NCI-H345 treated with DMSO at 0.1 percent for 48 hours (cell line): ENCODE data around the gene PLAC8.
"Not testable (repeated sequence)": the region's sequence is repeated elsewhere in the genome, so short reads cannot be mapped to it uniquely, and the experiment has no call there.

ENCODE experiments used
- DNase-seq: peaks from one replicate; lab custom pipeline; 2025; ENCODE audit not compliant: unreplicated experiment; lab: John Stamatoyannopoulos, UW

The PLAC8 gene

GRCh38 chr4:83114576-83114975 is at the start of gene PLAC8:
PLAC8 (minus strand) TSS chr4:83114729; CDS start chr4:83107921, 6,808 bp downstream.
- DNase-seq: no peak

- DNase-seq: no peak
Observed at GRCh38 chr4:83153417-83153816, 38.9 kb upstream of the PLAC8 start.

GRCh38 chr4:83152746-83153145 is 38.2 kb upstream of the PLAC8 start:
- DNase-seq: no peak

GRCh38 chr4:83151651-83152050 is 37.1 kb upstream of the PLAC8 start:
- no peak for DNase-seq

- DNase-seq: no peak
Observed at GRCh38 chr4:83150653-83151330, 36.3 kb upstream of the PLAC8 start.

GRCh38 chr4:83149865-83150652 is 35.5 kb upstream of the PLAC8 start:
- DNase-seq: no peak

GRCh38 chr4:83146841-83147240 is 32.3 kb upstream of the PLAC8 start:
- DNase-seq: no peak

- not testable (repeated sequence) for DNase-seq
Observed at GRCh38 chr4:83145776-83146175, 31.2 kb upstream of the PLAC8 start.

GRCh38 chr4:83139514-83140156 is 25.1 kb upstream of the PLAC8 start:
- DNase-seq: no peak

GRCh38 chr4:83138946-83139345 is 24.4 kb upstream of the PLAC8 start:
- DNase-seq: no peak

GRCh38 chr4:83132065-83132464 is 17.5 kb upstream of the PLAC8 start:
- DNase-seq: no peak

GRCh38 chr4:83129264-83129663 is 14.7 kb upstream of the PLAC8 start:
- DNase-seq: no peak

GRCh38 chr4:83128240-83128929 is 13.9 kb upstream of the PLAC8 start:
- no peak for DNase-seq

GRCh38 chr4:83125738-83126141 is 11.2 kb upstream of the PLAC8 start:
- DNase-seq: no peak

- no peak for DNase-seq
Observed at GRCh38 chr4:83124111-83124780, 9.7 kb upstream of the PLAC8 start.

- no peak for DNase-seq
Observed at GRCh38 chr4:83121246-83121645, 6.7 kb upstream of the PLAC8 start.

GRCh38 chr4:83118869-83119268 is 4.3 kb upstream of the PLAC8 start:
- DNase-seq: no peak

- DNase-seq: no peak
Observed at GRCh38 chr4:83115656-83116285, 1.2 kb upstream of the PLAC8 start.

- DNase-seq: no peak
Observed at GRCh38 chr4:83115000-83115399, 471 bp upstream of the PLAC8 start.

GRCh38 chr4:83113429-83113786 is 1.1 kb downstream of the PLAC8 start:
- no peak for DNase-seq
